HEK293 (cell line): ENCODE results near the gene RPGR.

ENCODE experiments used
- CTCF ChIA-PET: fragments of 350-600 bp; formaldehyde crosslinking; extraction: SDS; loops from one replicate; lab custom pipeline; 2021; ENCODE audit warnings: antibody characterized with exemption; lab: Yijun Ruan, JAX
- POLR2A ChIA-PET: fragments of 300-600 bp; formaldehyde crosslinking; extraction: SDS; loops from one replicate; lab custom pipeline; 2020; ENCODE audit warnings: antibody characterized with exemption, inconsistent platforms; lab: Yijun Ruan, JAX
- H3K27ac ChIP-seq: fragments of 200-500 bp; sonication (Bioruptor generic); 2 replicates; pipeline ENCODE4 v1.5.1; 2014; ENCODE audit warnings: low read depth, low read length, control low read depth, inconsistent platforms; ENCODE audit errors: extremely low read depth
- H3K36me3 ChIP-seq, 2 experiments: fragments of 200-500 bp in 1 of 2; sonication (Bioruptor generic) in 1 of 2; 1 replicate in 1 of 2; 2 replicates in 1 of 2; pipeline ENCODE4 v1.5.1; 2014 to 2017; ENCODE audit warnings: inconsistent platforms in 2 of 2, low read length in 2 of 2; ENCODE audit not compliant: control insufficient read depth in 2 of 2, insufficient read depth in 1 of 2
- H3K4me1 ChIP-seq: fragments of 200-500 bp; sonication (Bioruptor generic); 2 replicates; pipeline ENCODE4 v1.5.1; 2014; ENCODE audit warnings: mild to moderate bottlenecking, low read length, inconsistent platforms; ENCODE audit not compliant: control insufficient read depth, insufficient read depth
- H3K4me3 ChIP-seq: 2 replicates; pipeline ENCODE4 v1.5.1; 2011; ENCODE audit warnings: low read depth, mild to moderate bottlenecking, control low read depth, low read length, moderate library complexity
- H3K9me3 ChIP-seq: fragments of 200-500 bp; sonication (Bioruptor generic); 2 replicates; pipeline ENCODE4 v1.5.1; 2014; ENCODE audit warnings: low read depth, low read length, inconsistent platforms; ENCODE audit not compliant: control insufficient read depth, insufficient read depth
- KLF7 ChIP-seq: fragments of 450-650 bp; formaldehyde crosslinking; IDR thresholded peaks from 2 replicates; pipeline ENCODE4 v1.5.1; 2016; ENCODE audit warnings: missing biosample characterization, missing genetic modification characterization, borderline replicate concordance
- OSR2 ChIP-seq: fragments of 450-650 bp; formaldehyde crosslinking; IDR thresholded peaks from 2 replicates; pipeline ENCODE4 v1.5.1; 2016; ENCODE audit warnings: missing biosample characterization, missing genetic modification characterization
- REST ChIP-seq: fragments of 450-650 bp; formaldehyde crosslinking; IDR thresholded peaks from 2 replicates; pipeline ENCODE4 v1.5.1; 2016; ENCODE audit warnings: missing biosample characterization, missing genetic modification characterization
- SCRT1 ChIP-seq: fragments of 450-650 bp; formaldehyde crosslinking; IDR thresholded peaks from 2 replicates; pipeline ENCODE4 v1.5.1; 2016; ENCODE audit warnings: missing biosample characterization, missing genetic modification characterization, borderline replicate concordance
- SP2 ChIP-seq: fragments of 450-650 bp; formaldehyde crosslinking; IDR thresholded peaks from 2 replicates; pipeline ENCODE4 v1.5.1; 2016; ENCODE audit warnings: missing biosample characterization, missing genetic modification characterization
- ZNF10 ChIP-seq: fragments of 450-650 bp; formaldehyde crosslinking; IDR thresholded peaks from 2 replicates; pipeline ENCODE4 v1.5.1; 2017; ENCODE audit warnings: missing biosample characterization, missing genetic modification characterization
- ZNF133 ChIP-seq: fragments of 450-650 bp; formaldehyde crosslinking; IDR thresholded peaks from 2 replicates; pipeline ENCODE4 v1.5.1; 2016; ENCODE audit warnings: missing biosample characterization, missing genetic modification characterization
- ZNF2 ChIP-seq: fragments of 450-650 bp; formaldehyde crosslinking; IDR thresholded peaks from 2 replicates; pipeline ENCODE4 v1.5.1; 2016; ENCODE audit warnings: missing biosample characterization, missing genetic modification characterization
- ZNF404 ChIP-seq: fragments of 450-650 bp; formaldehyde crosslinking; IDR thresholded peaks from 2 replicates; pipeline ENCODE4 v1.5.1; 2017; ENCODE audit warnings: missing biosample characterization, missing genetic modification characterization
- ZNF48 ChIP-seq: fragments of 450-650 bp; formaldehyde crosslinking; IDR thresholded peaks from 2 replicates; pipeline ENCODE4 v1.5.1; 2016; ENCODE audit warnings: missing biosample characterization, missing genetic modification characterization
- ZNF518A ChIP-seq: fragments of 450-650 bp; formaldehyde crosslinking; conservative IDR thresholded peaks from 2 replicates; pipeline ENCODE4 v1.5.1; 2016; ENCODE audit warnings: low read depth, missing biosample characterization, missing genetic modification characterization
- ZNF560 ChIP-seq: fragments of 450-650 bp; formaldehyde crosslinking; IDR thresholded peaks from 2 replicates; pipeline ENCODE4 v1.5.1; 2017; ENCODE audit warnings: missing biosample characterization, missing genetic modification characterization, borderline replicate concordance
- ZNF621 ChIP-seq: fragments of 450-650 bp; formaldehyde crosslinking; IDR thresholded peaks from 2 replicates; pipeline ENCODE4 v1.5.1; 2017; ENCODE audit warnings: missing biosample characterization, missing genetic modification characterization
- TF ChIP-seq, protein P1 (sequence below): fragments of 450-650 bp; IDR thresholded peaks from 2 replicates; pipeline ENCODE4 v1.5.1; 2018; ENCODE audit warnings: missing biosample characterization, mild to moderate bottlenecking, missing genetic modification characterization
- TF ChIP-seq, protein P2 (sequence below): fragments of 450-650 bp; formaldehyde crosslinking; IDR thresholded peaks from 2 replicates; pipeline ENCODE4 v1.5.1; 2017; ENCODE audit warnings: missing biosample characterization, missing genetic modification characterization
- TF ChIP-seq, protein P3 (sequence below): fragments of 450-650 bp; formaldehyde crosslinking; IDR thresholded peaks from 2 replicates; pipeline ENCODE4 v1.5.1; 2016; ENCODE audit warnings: missing biosample characterization, missing genetic modification characterization
- TF ChIP-seq, protein P4 (sequence below): fragments of 450-650 bp; formaldehyde crosslinking; IDR thresholded peaks from 2 replicates; pipeline ENCODE4; 2016; ENCODE audit warnings: missing biosample characterization, missing genetic modification characterization

Gene RPGR

GRCh38 chrX:38335382-38335781, 8.1 kb upstream of the RPGR start:
- Histone ChIP-seq H3K27ac (no peak overlapping the region), H3K36me3 (no peaks in the 10 kb centered on the region), H3K9me3 (no peaks in the 10 kb centered on the region), H3K4me1 (no peaks in the 10 kb centered on the region), H3K4me3 (no peak overlapping the region)
- ChIA-PET CTCF (interaction anchor here (0.6 to 3.1 kb wide), 7 partner anchors 8 to 324 kb away, joined by 3 to 11 read pairs (median 4); partner anchors contain the start of gene RPGR), POLR2A (no interaction called here)
- TF ChIP-seq OSR2 (no peak), ZNF404 (tag by site-specific recombination) (no peak), ZNF518A (tag by site-specific recombination) (no peak), ZNF10 (no peak)
- TF ChIP-seq, protein P1, sequence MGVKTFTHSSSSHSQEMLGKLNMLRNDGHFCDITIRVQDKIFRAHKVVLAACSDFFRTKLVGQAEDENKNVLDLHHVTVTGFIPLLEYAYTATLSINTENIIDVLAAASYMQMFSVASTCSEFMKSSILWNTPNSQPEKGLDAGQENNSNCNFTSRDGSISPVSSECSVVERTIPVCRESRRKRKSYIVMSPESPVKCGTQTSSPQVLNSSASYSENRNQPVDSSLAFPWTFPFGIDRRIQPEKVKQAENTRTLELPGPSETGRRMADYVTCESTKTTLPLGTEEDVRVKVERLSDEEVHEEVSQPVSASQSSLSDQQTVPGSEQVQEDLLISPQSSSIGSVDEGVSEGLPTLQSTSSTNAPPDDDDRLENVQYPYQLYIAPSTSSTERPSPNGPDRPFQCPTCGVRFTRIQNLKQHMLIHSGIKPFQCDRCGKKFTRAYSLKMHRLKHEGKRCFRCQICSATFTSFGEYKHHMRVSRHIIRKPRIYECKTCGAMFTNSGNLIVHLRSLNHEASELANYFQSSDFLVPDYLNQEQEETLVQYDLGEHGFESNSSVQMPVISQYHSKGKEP (tag by site-specific recombination), result peak; percentile 62; the same call in 1 of the 2 replicates

GRCh38 chrX:38332505-38332904, 5.2 kb upstream of the RPGR start:
- Histone ChIP-seq H3K27ac (no peak overlapping the region), H3K9me3 (no peaks in the 10 kb centered on the region), H3K4me1 (no peaks in the 10 kb centered on the region), H3K36me3 (no peaks in the 10 kb centered on the region), H3K4me3 (no peak overlapping the region)
- ChIA-PET POLR2A (no interaction called here), CTCF (interaction anchor here (0.8 to 1.0 kb wide), 2 partner anchors 12 to 71 kb away, joined by 3 to 4 read pairs; no protein-coding TSS in a partner anchor)
- TF ChIP-seq ZNF2 (tag by site-specific recombination) (no peak), SP2 (tag by site-specific recombination) (no peak), ZNF48 (tag by site-specific recombination) (no peak), ZNF560 (no peak), KLF7 (tag by site-specific recombination) (no peak), ZNF621 (tag by site-specific recombination) (no peak), ZNF133 (tag by site-specific recombination) (no peak), SCRT1 (tag by site-specific recombination) (no peak), REST (tag by site-specific recombination) (no peak)
- TF ChIP-seq, protein P2, sequence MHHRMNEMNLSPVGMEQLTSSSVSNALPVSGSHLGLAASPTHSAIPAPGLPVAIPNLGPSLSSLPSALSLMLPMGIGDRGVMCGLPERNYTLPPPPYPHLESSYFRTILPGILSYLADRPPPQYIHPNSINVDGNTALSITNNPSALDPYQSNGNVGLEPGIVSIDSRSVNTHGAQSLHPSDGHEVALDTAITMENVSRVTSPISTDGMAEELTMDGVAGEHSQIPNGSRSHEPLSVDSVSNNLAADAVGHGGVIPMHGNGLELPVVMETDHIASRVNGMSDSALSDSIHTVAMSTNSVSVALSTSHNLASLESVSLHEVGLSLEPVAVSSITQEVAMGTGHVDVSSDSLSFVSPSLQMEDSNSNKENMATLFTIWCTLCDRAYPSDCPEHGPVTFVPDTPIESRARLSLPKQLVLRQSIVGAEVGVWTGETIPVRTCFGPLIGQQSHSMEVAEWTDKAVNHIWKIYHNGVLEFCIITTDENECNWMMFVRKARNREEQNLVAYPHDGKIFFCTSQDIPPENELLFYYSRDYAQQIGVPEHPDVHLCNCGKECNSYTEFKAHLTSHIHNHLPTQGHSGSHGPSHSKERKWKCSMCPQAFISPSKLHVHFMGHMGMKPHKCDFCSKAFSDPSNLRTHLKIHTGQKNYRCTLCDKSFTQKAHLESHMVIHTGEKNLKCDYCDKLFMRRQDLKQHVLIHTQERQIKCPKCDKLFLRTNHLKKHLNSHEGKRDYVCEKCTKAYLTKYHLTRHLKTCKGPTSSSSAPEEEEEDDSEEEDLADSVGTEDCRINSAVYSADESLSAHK (tag by site-specific recombination), result no peak
- TF ChIP-seq, protein P3, sequence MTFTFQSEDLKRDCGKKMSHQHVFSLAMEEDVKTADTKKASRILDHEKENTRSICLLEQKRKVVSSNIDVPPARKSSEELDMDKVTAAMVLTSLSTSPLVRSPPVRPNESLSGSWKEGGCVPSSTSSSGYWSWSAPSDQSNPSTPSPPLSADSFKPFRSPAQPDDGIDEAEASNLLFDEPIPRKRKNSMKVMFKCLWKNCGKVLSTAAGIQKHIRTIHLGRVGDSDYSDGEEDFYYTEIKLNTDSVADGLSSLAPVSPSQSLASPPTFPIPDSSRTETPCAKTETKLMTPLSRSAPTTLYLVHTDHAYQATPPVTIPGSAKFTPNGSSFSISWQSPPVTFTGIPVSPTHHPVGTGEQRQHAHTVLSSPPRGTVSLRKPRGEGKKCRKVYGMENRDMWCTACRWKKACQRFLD (tag by site-specific recombination), result no peak
- TF ChIP-seq, protein P4, sequence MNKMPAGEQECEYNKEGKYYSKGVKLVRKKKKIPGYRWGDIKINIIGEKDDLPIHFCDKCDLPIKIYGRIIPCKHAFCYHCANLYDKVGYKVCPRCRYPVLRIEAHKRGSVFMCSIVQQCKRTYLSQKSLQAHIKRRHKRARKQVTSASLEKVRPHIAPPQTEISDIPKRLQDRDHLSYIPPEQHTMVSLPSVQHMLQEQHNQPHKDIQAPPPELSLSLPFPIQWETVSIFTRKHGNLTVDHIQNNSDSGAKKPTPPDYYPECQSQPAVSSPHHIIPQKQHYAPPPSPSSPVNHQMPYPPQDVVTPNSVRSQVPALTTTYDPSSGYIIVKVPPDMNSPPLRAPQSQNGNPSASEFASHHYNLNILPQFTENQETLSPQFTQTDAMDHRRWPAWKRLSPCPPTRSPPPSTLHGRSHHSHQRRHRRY, result no peak
